Activated CD8-positive, alpha-beta memory T cell treated with anti-CD3 and anti-CD28 coated beads, Interleukin-2, amount 10 ng/mL, durations not matched to agents 7 days and 5 days (primary cell): ENCODE data around the gene S100A12. TPM values are rescaled to one million over a fixed set of nuclear protein-coding genes. Genes with fewer than 3 reads are reported as not detected.
"Not testable (repeated sequence)": the region's sequence is repeated elsewhere in the genome, so short reads cannot be mapped to it uniquely, and the experiment has no call there.

ENCODE experiments used
- ATAC-seq: fragments of 150-1000 bp; cut with Tn5 transposase; one replicate; pipeline ENCODE4 v1.10.0; 2021; ENCODE audit warnings: moderate library complexity
- CTCF ChIA-PET: fragments of 350-600 bp; sonication (Branson Sonifier 250); formaldehyde crosslinking; loops from one replicate; lab custom pipeline; 2021; ENCODE audit warnings: antibody characterized with exemption; lab: Charles Lee
- DNase-seq: peaks from one replicate; pipeline ENCODE4 v3.0.0-alpha.2; 2020
- H3K27ac Mint-ChIP-seq: one replicate; pipeline ENCODE4 v1.8.0; 2021; ENCODE audit warnings: mild to moderate bottlenecking, mixed read lengths
- H3K27me3 Mint-ChIP-seq: one replicate; pipeline ENCODE4 v1.8.0; 2021; ENCODE audit warnings: mixed read lengths
- H3K36me3 Mint-ChIP-seq: one replicate; pipeline ENCODE4 v1.8.0; 2021; ENCODE audit warnings: mild to moderate bottlenecking, mixed read lengths
- H3K4me1 Mint-ChIP-seq: one replicate; pipeline ENCODE4 v1.8.0; 2021; ENCODE audit warnings: mixed read lengths
- H3K4me3 Mint-ChIP-seq: one replicate; pipeline ENCODE4 v1.8.0; 2021; ENCODE audit warnings: mild to moderate bottlenecking, moderate library complexity, mixed read lengths
- H3K9me3 Mint-ChIP-seq: one replicate; pipeline ENCODE4 v1.8.0; 2022; ENCODE audit warnings: low read depth, mixed read lengths
- total RNA-seq, 2 experiments: library from RNA; stranded (reverse); gene quantifications; one replicate each; pipeline ENCODE4 v1.2.3, GENCODE V29; 2021

The S100A12 gene
- not detected for total RNA-seq

- no peak for ATAC-seq
- CTCF ChIA-PET = interaction anchor here (1.5 to 2.0 kb wide), 2 partner anchors 22 to 119 kb away, joined by 3 to 4 read pairs; no protein-coding TSS in a partner anchor
Observed at GRCh38 chr1:153375511-153375910, at the start of gene S100A12. S100A12 (minus strand) TSS chr1:153375621; CDS start chr1:153374592, 1,029 bp downstream.

GRCh38 chr1:153422450-153423068, 47.1 kb upstream of the S100A12 start:
- CTCF ChIA-PET = no interaction called here
- H3K27ac Mint-ChIP-seq = no peak overlapping the region
- peak; percentile 74 for DNase-seq
- no peaks in the 10 kb centered on the region for H3K36me3 Mint-ChIP-seq
- no peak overlapping the region for H3K4me3 Mint-ChIP-seq
- ATAC-seq = no peak
- H3K9me3 Mint-ChIP-seq = no peaks in the 10 kb centered on the region
- H3K27me3 Mint-ChIP-seq = peaks cover 16% of the 10 kb centered on the region
- H3K4me1 Mint-ChIP-seq = no peaks in the 10 kb centered on the region

More at GRCh38 chr1:153375511-153375910, at the start of gene S100A12:
- no peaks in the 10 kb centered on the region for H3K4me1 Mint-ChIP-seq
- H3K27ac Mint-ChIP-seq = no peak within 1 kb of the TSS
- peaks cover 28% of the 10 kb centered on the region for H3K27me3 Mint-ChIP-seq
- H3K4me3 Mint-ChIP-seq = no peak within 1 kb of the TSS
- H3K36me3 Mint-ChIP-seq = no peaks in the 10 kb centered on the region
- H3K9me3 Mint-ChIP-seq = no peaks in the 10 kb centered on the region
- no peak for DNase-seq

GRCh38 chr1:153420306-153420705, 44.9 kb upstream of the S100A12 start:
- Mint-ChIP-seq H3K4me3 (no peak overlapping the region), H3K36me3 (no peaks in the 10 kb centered on the region), H3K27ac (no peak overlapping the region), H3K9me3 (no peaks in the 10 kb centered on the region), H3K27me3 (peaks cover 9% of the 10 kb centered on the region), H3K4me1 (no peaks in the 10 kb centered on the region)
- DNase-seq (no peak), ATAC-seq (no peak)
- CTCF ChIA-PET = no interaction called here

- ATAC-seq, H3K27me3 Mint-ChIP-seq, H3K4me1 Mint-ChIP-seq, DNase-seq, H3K9me3 Mint-ChIP-seq, H3K36me3 Mint-ChIP-seq, H3K4me3 Mint-ChIP-seq, CTCF ChIA-PET, H3K27ac Mint-ChIP-seq: not testable (repeated sequence)
Observed at GRCh38 chr1:153419436-153419793, 44.0 kb upstream of the S100A12 start.

- H3K27me3 Mint-ChIP-seq, ATAC-seq, H3K27ac Mint-ChIP-seq, H3K9me3 Mint-ChIP-seq, H3K36me3 Mint-ChIP-seq, CTCF ChIA-PET, H3K4me1 Mint-ChIP-seq, H3K4me3 Mint-ChIP-seq, DNase-seq: not testable (repeated sequence)
Observed at GRCh38 chr1:153418758-153419435, 43.5 kb upstream of the S100A12 start.

- Mint-ChIP-seq H3K36me3 (no peaks in the 10 kb centered on the region), H3K9me3 (no peaks in the 10 kb centered on the region), H3K27ac (no peak overlapping the region), H3K4me3 (no peak overlapping the region), H3K27me3 (no peaks in the 10 kb centered on the region), H3K4me1 (no peaks in the 10 kb centered on the region)
- DNase-seq = no peak
- CTCF ChIA-PET = no interaction called here
- ATAC-seq = no peak
Observed at GRCh38 chr1:153417136-153417888, 41.9 kb upstream of the S100A12 start.

- Mint-ChIP-seq H3K27me3 (no peaks in the 10 kb centered on the region), H3K27ac (no peak within 1 kb of the TSS), H3K9me3 (no peaks in the 10 kb centered on the region), H3K36me3 (no peaks in the 10 kb centered on the region), H3K4me3 (no peak within 1 kb of the TSS), H3K4me1 (no peaks in the 10 kb centered on the region)
- no peak for ATAC-seq
- CTCF ChIA-PET = no interaction called here
- no peak for DNase-seq
Observed at GRCh38 chr1:153415850-153416570, 40.6 kb upstream of the S100A12 start, which contains the start of gene S100A7A. S100A7A (plus strand) TSS chr1:153416520; CDS start chr1:153418083, 1,563 bp downstream.

- H3K4me3 Mint-ChIP-seq, H3K4me1 Mint-ChIP-seq, CTCF ChIA-PET, H3K27ac Mint-ChIP-seq, H3K9me3 Mint-ChIP-seq, DNase-seq, ATAC-seq, H3K36me3 Mint-ChIP-seq: not testable (repeated sequence)
- peaks cover 12% of the 10 kb centered on the region for H3K27me3 Mint-ChIP-seq
Observed at GRCh38 chr1:153413961-153414360, 38.5 kb upstream of the S100A12 start.

GRCh38 chr1:153407274-153407673, 31.9 kb upstream of the S100A12 start:
- not testable (repeated sequence) for ATAC-seq, H3K36me3 Mint-ChIP-seq, H3K9me3 Mint-ChIP-seq, H3K27ac Mint-ChIP-seq, DNase-seq, H3K4me1 Mint-ChIP-seq, H3K4me3 Mint-ChIP-seq
- CTCF ChIA-PET = interaction anchor here (1.2 kb wide), 1 partner anchor 55 kb away, joined by 5 read pairs; no protein-coding TSS in a partner anchor
- peaks cover 25% of the 10 kb centered on the region for H3K27me3 Mint-ChIP-seq

GRCh38 chr1:153405825-153406599, 30.6 kb upstream of the S100A12 start:
- ATAC-seq, H3K4me1 Mint-ChIP-seq, H3K27ac Mint-ChIP-seq, H3K36me3 Mint-ChIP-seq, H3K9me3 Mint-ChIP-seq, DNase-seq, H3K4me3 Mint-ChIP-seq: not testable (repeated sequence)
- CTCF ChIA-PET = interaction anchor here (1.2 kb wide), 1 partner anchor 54 kb away, joined by 5 read pairs; no protein-coding TSS in a partner anchor
- H3K27me3 Mint-ChIP-seq = peaks cover 31% of the 10 kb centered on the region

- no peak overlapping the region for H3K4me3 Mint-ChIP-seq
- H3K4me1 Mint-ChIP-seq = peaks cover 2% of the 10 kb centered on the region
- H3K9me3 Mint-ChIP-seq = no peaks in the 10 kb centered on the region
- no peaks in the 10 kb centered on the region for H3K36me3 Mint-ChIP-seq
- H3K27me3 Mint-ChIP-seq = peaks cover 27% of the 10 kb centered on the region
- CTCF ChIA-PET = interaction anchor here (1.6 to 3.3 kb wide), 2 partner anchors 50 to 52 kb away, joined by 7 to 13 read pairs; no protein-coding TSS in a partner anchor
- ATAC-seq = no peak
- DNase-seq = peak; percentile 62
- H3K27ac Mint-ChIP-seq = no peak overlapping the region
Observed at GRCh38 chr1:153404768-153405167, 29.3 kb upstream of the S100A12 start.

- H3K4me3 Mint-ChIP-seq = no peak overlapping the region
- ATAC-seq (no peak), DNase-seq (no peak)
- CTCF ChIA-PET = interaction anchor here (1.6 to 3.3 kb wide), 2 partner anchors 49 to 51 kb away, joined by 7 to 13 read pairs; no protein-coding TSS in a partner anchor
- H3K4me1 Mint-ChIP-seq = peaks cover 2% of the 10 kb centered on the region
- peaks cover 21% of the 10 kb centered on the region for H3K27me3 Mint-ChIP-seq
- H3K27ac Mint-ChIP-seq = no peak overlapping the region
- no peaks in the 10 kb centered on the region for H3K9me3 Mint-ChIP-seq
- H3K36me3 Mint-ChIP-seq = no peaks in the 10 kb centered on the region
Observed at GRCh38 chr1:153404086-153404635, 28.7 kb upstream of the S100A12 start.
